GM12878 (cell line): Measurements from ENCODE around the gene HIVEP2. TPM values are rescaled to one million over a fixed set of nuclear protein-coding genes. Genes with fewer than 3 reads are reported as not detected.

Source experiments
- BCL3 ChIP-seq: IDR thresholded peaks from 2 replicates; pipeline ENCODE4 v1.6.1; 2011; ENCODE audit warnings: borderline replicate concordance, low read depth, mild to moderate bottlenecking, moderate library complexity, low read length; ENCODE audit not compliant: insufficient read depth, poor library complexity, severe bottlenecking
- CTCF ChIP-seq, 3 experiments: IDR thresholded peaks in 2 of 3; conservative IDR thresholded peaks in 1 of 3; 2 replicates each; pipeline ENCODE4 v1.5.1; 2011; ENCODE audit warnings: low read depth in 3 of 3, low read length in 3 of 3, mild to moderate bottlenecking in 3 of 3, control low read depth in 2 of 3, moderate library complexity in 2 of 3, inconsistent platforms in 1 of 3, mixed read lengths in 1 of 3; ENCODE audit not compliant: control insufficient read depth in 2 of 3, insufficient read depth in 1 of 3; ENCODE audit errors: extremely low read depth in 1 of 3
- ESRRA ChIP-seq: IDR thresholded peaks from 2 replicates; pipeline ENCODE4 v1.6.1; 2012; ENCODE audit warnings: mild to moderate bottlenecking, low read length, improper control_type of control experiment
- EZH2 ChIP-seq: IDR thresholded peaks from 2 replicates; pipeline ENCODE4 v1.6.1; 2012; ENCODE audit warnings: low read depth, mild to moderate bottlenecking, control low read depth, inconsistent platforms, low read length, borderline replicate concordance; ENCODE audit not compliant: control insufficient read depth
- NBN ChIP-seq: fragments of 450-650 bp; IDR thresholded peaks from 2 replicates; pipeline ENCODE4 v1.6.1; 2016
- PAX5 ChIP-seq: IDR thresholded peaks from 2 replicates; pipeline ENCODE4 v1.6.1; 2011; ENCODE audit warnings: low read depth, low read length, borderline replicate concordance
- PBX3 ChIP-seq: IDR thresholded peaks from 2 replicates; pipeline ENCODE4 v1.6.1; 2011; ENCODE audit warnings: mild to moderate bottlenecking, low read depth, low read length, moderate library complexity; ENCODE audit not compliant: insufficient replicate concordance
- PRDM15 ChIP-seq: fragments of 450-650 bp; formaldehyde crosslinking; IDR thresholded peaks from 2 replicates; pipeline ENCODE4 v1.4.0; 2020; ENCODE audit warnings: mild to moderate bottlenecking, moderate library complexity
- TCF12 ChIP-seq: IDR thresholded peaks from 2 replicates; pipeline ENCODE4 v1.6.1; 2011; ENCODE audit warnings: low read depth, mild to moderate bottlenecking, low read length
- polyA plus RNA-seq, 11 experiments: library from polyadenylated mRNA; depleted of rRNA in 4 of 11; unstranded in 6 of 11; stranded (reverse) in 5 of 11; fragments of >200 nt; fragmentation: Nextera tagmentation in 4 of 11; fragmentation: Illumina TruSeq in 1 of 11; extraction: Ambion mirVana in 4 of 11; extraction: Trizol in 1 of 11; gene quantifications; 1 replicate in 1 of 11; 2 replicates in 10 of 11; pipeline versions ENCODE4 v1.2.1 to v1.2.3, GENCODE V29; 2011 to 2016; ENCODE audit warnings: inconsistent platforms in 2 of 11, missing spikeins in 2 of 11, low read depth in 1 of 11
- total RNA-seq, 4 experiments: library from RNA; depleted of rRNA in 3 of 4; stranded (reverse); fragments of >200 nt in 3 of 4; fragmentation: Illumina TruSeq in 1 of 4; extraction: Trizol in 1 of 4; gene quantifications; 2 replicates each; pipeline versions ENCODE4 v1.2.1 to v1.2.3, GENCODE V29; 2013 to 2021

Gene HIVEP2
- total and polyA plus RNA-seq, 10 of the 15 experiments (the other 5 are each of a cell fraction or from before 2014, with no cell fraction given), result 1.2 to 15.7 (median 10.2) TPM

- TF ChIP-seq BCL3 (no peak), PBX3 (no peak), ESRRA (no peak), NBN (no peak), PRDM15 (CRISPR knock-in tag) (no peak), CTCF (IDR thresholded peaks at IDR 0.05 in 2 of 3, conservative IDR thresholded peaks at IDR 0.05 in 1 of 3; ENCODE audit: control insufficient read depth in 2 of 3, extremely low read depth in 1 of 3, insufficient read depth in 1 of 3, low read depth in 3 of 3, low read length in 3 of 3) (no peak), TCF12 (no peak), PAX5 (no peak), EZH2 (no peak)
Measured at GRCh38 chr6:142909686-142910085, 35.3 kb downstream of the HIVEP2 start (continued).
